ENCODE measurements around the gene CORO2B.

Gene CORO2B

GRCh38 chr15:68554721-68555678, 23.8 kb upstream of the CORO2B start:
- Histone ChIP-seq H3K36me3 (ENCODE audit: insufficient read depth, insufficient read length, low read length) (no peaks in the 10 kb centered on the region), H3K4me1 (ENCODE audit: insufficient read depth, insufficient read length) (peaks cover 3% of the 10 kb centered on the region), H3K27me3 (ENCODE audit: insufficient read depth, insufficient read length) (no peaks in the 10 kb centered on the region), H3K4me3 (ENCODE audit: insufficient read length, low read depth) (no peak overlapping the region), H3K9me3 (ENCODE audit: insufficient read depth, low read length) (no peaks in the 10 kb centered on the region), H3K9ac (ENCODE audit: insufficient read length, low read depth) (no peak overlapping the region)
- DNase-seq (ENCODE audit: low read depth, low spot score): no peak
- TF ChIP-seq YY1 (IDR thresholded peaks at IDR 0.05; ENCODE audit: insufficient read depth, insufficient read length) (no peak), SUZ12 (IDR thresholded peaks at IDR 0.05; ENCODE audit: extremely low read depth, insufficient read depth, insufficient read length) (no peak), ZNF274 (IDR thresholded peaks at IDR 0.05; ENCODE audit: low read depth, low read length) (no peak)

GRCh38 chr15:68555679-68556037, 23.1 kb upstream of the CORO2B start:
- peaks cover 5% of the 10 kb centered on the region for H3K4me1 ChIP-seq (ENCODE audit: insufficient read depth, insufficient read length)
- no peak for DNase-seq (ENCODE audit: low read depth, low spot score)
- H3K9me3 ChIP-seq (ENCODE audit: insufficient read depth, low read length): no peaks in the 10 kb centered on the region
- H3K27me3 ChIP-seq (ENCODE audit: insufficient read depth, insufficient read length): no peaks in the 10 kb centered on the region
- H3K4me3 ChIP-seq (ENCODE audit: insufficient read length, low read depth): no peak overlapping the region
- TF ChIP-seq SUZ12 (IDR thresholded peaks at IDR 0.05; ENCODE audit: extremely low read depth, insufficient read depth, insufficient read length) (no peak), YY1 (IDR thresholded peaks at IDR 0.05; ENCODE audit: insufficient read depth, insufficient read length) (no peak), ZNF274 (IDR thresholded peaks at IDR 0.05; ENCODE audit: low read depth, low read length) (no peak)
- H3K36me3 ChIP-seq (ENCODE audit: insufficient read depth, insufficient read length, low read length): no peaks in the 10 kb centered on the region
- H3K9ac ChIP-seq (ENCODE audit: insufficient read length, low read depth): no peak overlapping the region

- TF ChIP-seq ZNF274 (IDR thresholded peaks at IDR 0.05; ENCODE audit: low read depth, low read length) (no peak), SUZ12 (IDR thresholded peaks at IDR 0.05; ENCODE audit: extremely low read depth, insufficient read depth, insufficient read length) (no peak), YY1 (IDR thresholded peaks at IDR 0.05; ENCODE audit: insufficient read depth, insufficient read length) (no peak)
- H3K27me3 ChIP-seq (ENCODE audit: insufficient read depth, insufficient read length): no peaks in the 10 kb centered on the region
- no peak overlapping the region for H3K9ac ChIP-seq (ENCODE audit: insufficient read length, low read depth)
- no peak overlapping the region for H3K4me3 ChIP-seq (ENCODE audit: insufficient read length, low read depth)
- DNase-seq (ENCODE audit: low read depth, low spot score): no peak
- no peaks in the 10 kb centered on the region for H3K36me3 ChIP-seq (ENCODE audit: insufficient read depth, insufficient read length, low read length)
- H3K4me1 ChIP-seq (ENCODE audit: insufficient read depth, insufficient read length): peaks cover 4% of the 10 kb centered on the region
- 0 out of 2 replicates have a peak, but pooled peaks cover 1% of the 10 kb centered on the region for H3K9me3 ChIP-seq (ENCODE audit: insufficient read depth, low read length)
Measured at GRCh38 chr15:68556139-68556990, 22.4 kb upstream of the CORO2B start.

GRCh38 chr15:68557469-68558317, 21.1 kb upstream of the CORO2B start:
- Histone ChIP-seq H3K9me3 (ENCODE audit: insufficient read depth, low read length) (peaks cover 14% of the 10 kb centered on the region; the same call in 1 of the 2 replicates), H3K36me3 (ENCODE audit: insufficient read depth, insufficient read length, low read length) (no peaks in the 10 kb centered on the region), H3K4me1 (ENCODE audit: insufficient read depth, insufficient read length) (peaks cover 4% of the 10 kb centered on the region), H3K27me3 (ENCODE audit: insufficient read depth, insufficient read length) (no peaks in the 10 kb centered on the region), H3K9ac (ENCODE audit: insufficient read length, low read depth) (no peak overlapping the region), H3K4me3 (ENCODE audit: insufficient read length, low read depth) (no peak overlapping the region)
- TF ChIP-seq ZNF274 (IDR thresholded peaks at IDR 0.05; ENCODE audit: low read depth, low read length): no peak
- TF ChIP-seq YY1 (IDR thresholded peaks at IDR 0.05; ENCODE audit: insufficient read depth, insufficient read length): no peak
- TF ChIP-seq SUZ12 (IDR thresholded peaks at IDR 0.05; ENCODE audit: extremely low read depth, insufficient read depth, insufficient read length): no peak
- DNase-seq (ENCODE audit: low read depth, low spot score): no peak

GRCh38 chr15:68558318-68559305, 20.2 kb upstream of the CORO2B start:
- H3K4me1 ChIP-seq (ENCODE audit: insufficient read depth, insufficient read length): peaks cover 4% of the 10 kb centered on the region
- H3K9ac ChIP-seq (ENCODE audit: insufficient read length, low read depth): peak overlapping the region; percentile 72
- DNase-seq (ENCODE audit: low read depth, low spot score): no peak
- H3K9me3 ChIP-seq (ENCODE audit: insufficient read depth, low read length): peaks cover 14% of the 10 kb centered on the region; the same call in 1 of the 2 replicates
- no peaks in the 10 kb centered on the region for H3K27me3 ChIP-seq (ENCODE audit: insufficient read depth, insufficient read length)
- TF ChIP-seq SUZ12 (IDR thresholded peaks at IDR 0.05; ENCODE audit: extremely low read depth, insufficient read depth, insufficient read length): no peak
- TF ChIP-seq YY1 (IDR thresholded peaks at IDR 0.05; ENCODE audit: insufficient read depth, insufficient read length): no peak
- no peak for TF ChIP-seq ZNF274 (IDR thresholded peaks at IDR 0.05; ENCODE audit: low read depth, low read length)
- no peaks in the 10 kb centered on the region for H3K36me3 ChIP-seq (ENCODE audit: insufficient read depth, insufficient read length, low read length)
- H3K4me3 ChIP-seq (ENCODE audit: insufficient read length, low read depth): peak overlapping the region; percentile 46

Data from NT2/D1 (cell line).